ENCODE measurements around the gene ITFG1.

DNA sequence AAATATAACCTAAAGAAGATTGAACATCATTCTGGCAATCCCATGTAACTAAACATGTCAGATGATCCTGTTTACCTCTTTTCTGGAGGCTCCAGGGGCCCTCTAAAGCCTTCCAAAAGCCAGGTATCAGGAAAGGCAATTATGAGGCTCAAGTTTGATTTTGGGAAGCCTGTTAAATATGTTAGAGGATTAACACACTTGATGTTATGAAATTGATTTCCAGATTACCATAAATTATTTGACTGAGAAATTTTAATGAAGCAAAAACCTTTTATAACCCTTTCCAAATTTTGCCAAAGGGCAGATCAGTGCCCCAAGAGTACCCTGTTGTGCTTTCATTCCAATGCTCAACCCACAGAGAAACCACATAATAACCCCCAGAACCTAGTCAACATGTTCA, 29.6 kb upstream of the ITFG1 start:
- TF ChIP-seq EP300 (IDR thresholded peaks at IDR 0.05) (no peak), POLR2A (IDR thresholded peaks at IDR 0.05) (no peak)

Measured in gastroesophageal sphincter (tissue), 2 donors.